ENCODE results near the gene ZFPM1.
A peak's percentile ranks its signal among the peaks of the same experiment; 100 is the strongest.

ZFPM1 gene

GRCh38 chr16:88434353-88434690 is 18.8 kb upstream of the ZFPM1 start:
- DNase-seq, result no peak

GRCh38 chr16:88434746-88435145 is 18.3 kb upstream of the ZFPM1 start:
- no peak for DNase-seq

DNA sequence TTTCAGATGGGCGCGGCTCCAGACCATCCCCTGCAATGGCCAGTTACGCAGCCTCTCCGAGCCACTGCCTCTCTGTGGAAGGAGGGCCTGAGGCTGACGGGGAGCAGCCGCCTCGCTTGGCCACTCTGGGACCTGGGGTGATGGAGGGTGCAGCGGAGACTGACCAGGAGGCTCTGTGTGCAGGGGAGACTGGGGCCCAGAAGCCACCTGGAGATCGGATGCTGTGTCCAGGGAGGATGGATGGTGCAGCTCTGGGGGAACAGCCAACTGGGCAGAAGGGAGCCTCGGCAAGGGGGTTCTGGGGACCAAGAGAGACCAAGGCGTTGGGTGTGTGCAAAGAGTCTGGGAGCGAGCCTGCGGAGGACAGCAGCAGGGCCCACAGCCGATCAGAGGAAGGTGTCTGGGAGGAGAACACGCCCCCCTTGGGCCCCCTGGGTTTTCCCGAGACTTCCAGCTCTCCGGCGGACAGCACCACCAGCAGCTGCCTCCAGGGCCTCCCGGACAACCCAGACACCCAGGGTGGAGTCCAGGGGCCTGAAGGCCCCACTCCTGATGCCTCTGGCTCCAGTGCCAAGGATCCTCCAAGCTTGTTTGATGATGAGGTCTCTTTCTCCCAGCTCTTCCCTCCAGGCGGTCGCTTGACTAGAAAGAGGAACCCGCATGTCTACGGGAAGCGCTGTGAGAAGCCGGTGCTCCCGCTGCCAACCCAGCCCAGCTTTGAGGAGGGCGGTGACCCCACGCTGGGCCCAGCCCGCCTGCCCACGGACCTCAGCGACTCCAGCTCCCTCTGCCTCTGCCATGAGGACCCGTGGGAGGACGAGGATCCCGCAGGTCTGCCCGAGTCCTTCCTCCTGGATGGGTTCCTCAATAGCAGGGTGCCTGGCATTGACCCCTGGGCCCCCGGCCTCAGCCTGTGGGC is 17.4 kb upstream of the ZFPM1 start:
- DNase-seq, result no peak

DNA sequence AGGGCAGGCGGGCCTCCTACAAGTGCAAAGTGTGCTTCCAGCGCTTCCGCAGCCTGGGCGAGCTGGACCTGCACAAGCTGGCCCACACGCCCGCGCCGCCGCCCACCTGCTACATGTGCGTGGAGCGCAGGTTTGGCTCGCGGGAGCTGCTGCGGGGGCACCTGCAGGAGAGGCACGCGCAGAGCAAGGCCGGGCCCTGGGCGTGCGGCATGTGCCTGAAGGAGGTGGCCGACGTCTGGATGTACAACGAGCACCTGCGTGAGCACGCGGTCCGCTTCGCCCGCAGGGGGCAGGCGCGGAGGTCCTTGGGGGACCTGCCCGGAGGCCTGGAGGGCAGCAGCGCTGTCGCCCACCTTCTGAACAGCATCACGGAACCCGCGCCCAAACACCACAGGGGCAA is 16.3 kb upstream of the ZFPM1 start:
- DNase-seq, result no peak

DNA sequence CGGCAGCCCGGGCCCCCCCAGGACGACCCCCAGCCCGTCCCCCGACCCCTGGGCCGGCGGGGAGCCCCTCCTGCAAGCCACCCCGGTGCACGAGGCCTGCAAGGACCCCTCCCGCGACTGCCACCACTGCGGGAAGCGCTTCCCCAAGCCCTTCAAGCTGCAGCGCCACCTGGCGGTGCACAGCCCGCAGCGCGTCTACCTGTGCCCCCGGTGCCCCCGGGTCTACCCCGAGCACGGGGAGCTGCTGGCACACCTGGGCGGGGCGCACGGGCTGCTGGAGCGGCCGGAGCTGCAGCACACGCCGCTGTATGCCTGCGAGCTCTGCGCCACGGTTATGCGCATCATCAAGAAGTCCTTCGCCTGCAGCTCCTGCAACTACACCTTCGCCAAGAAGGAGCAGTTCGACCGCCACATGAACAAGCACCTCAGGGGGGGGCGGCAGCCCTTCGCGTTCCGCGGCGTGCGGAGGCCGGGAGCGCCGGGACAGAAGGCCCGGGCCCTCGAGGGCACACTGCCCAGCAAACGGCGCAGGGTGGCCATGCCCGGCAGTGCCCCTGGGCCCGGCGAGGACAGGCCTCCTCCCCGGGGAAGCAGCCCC is 15.6 kb upstream of the ZFPM1 start:
- peak in 4 of 5 donors; percentile 52 to 58 (median 54) for DNase-seq

GRCh38 chr16:88438084-88438870 is 14.8 kb upstream of the ZFPM1 start:
- no peak for DNase-seq

DNA sequence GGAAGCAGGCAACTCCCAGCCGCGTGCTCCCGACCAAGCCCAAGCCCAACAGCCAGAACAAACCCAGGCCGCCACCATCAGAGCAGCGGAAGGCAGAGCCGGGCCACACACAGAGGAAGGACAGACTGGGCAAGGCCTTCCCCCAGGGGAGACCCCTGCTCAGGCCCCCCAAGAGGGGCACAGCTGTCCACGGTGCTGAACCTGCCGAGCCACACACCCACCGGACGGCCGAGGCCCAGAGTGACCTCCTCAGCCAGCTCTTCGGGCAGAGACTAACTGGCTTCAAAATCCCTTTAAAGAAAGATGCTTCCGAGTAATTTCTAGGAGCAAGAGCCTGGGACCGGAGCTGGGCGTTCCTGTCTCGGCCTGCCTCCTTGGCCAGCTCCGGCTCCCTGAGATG is 14.1 kb upstream of the ZFPM1 start:
- DNase-seq, result no peak

- no peak for DNase-seq
These were observed 13.4 kb upstream of the ZFPM1 start for GRCh38 chr16:88439706-88440105.

- no peak for DNase-seq
These were observed 13.0 kb upstream of the ZFPM1 start for GRCh38 chr16:88440111-88440510.

DNA sequence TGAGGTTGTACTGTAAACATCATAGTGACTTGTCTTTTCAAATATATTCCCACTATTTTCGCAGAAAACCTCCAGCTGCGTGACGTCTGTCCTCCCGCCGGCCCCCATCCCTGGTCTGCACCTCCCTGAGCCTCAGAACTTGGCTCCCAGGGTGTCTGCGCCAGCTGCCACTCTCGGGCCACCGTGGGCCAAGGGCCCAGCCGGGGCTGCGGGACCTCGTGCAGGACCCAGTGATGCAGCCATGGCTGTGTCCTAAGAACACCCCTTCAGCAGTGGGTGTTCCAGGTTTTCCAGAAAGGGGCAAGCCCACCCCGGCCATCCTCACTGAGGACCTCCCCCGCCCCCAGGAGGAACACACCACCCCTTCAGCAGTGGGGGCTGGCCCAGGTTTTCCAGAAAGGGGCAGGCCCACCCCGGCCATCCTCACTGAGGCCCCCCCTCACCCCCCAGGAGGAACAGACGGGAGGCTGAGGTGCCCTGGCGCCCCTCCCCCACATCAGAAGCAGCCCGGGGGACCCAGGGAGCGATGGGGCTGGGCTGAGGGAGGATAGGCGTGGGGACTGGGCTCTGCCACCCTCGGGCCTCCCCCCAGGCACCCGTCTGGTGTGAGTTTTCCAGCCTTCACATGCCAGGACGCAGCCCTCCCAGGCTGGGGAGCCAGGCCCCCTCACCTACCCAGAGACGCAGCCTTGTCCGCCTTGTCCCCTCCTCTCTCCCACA is 12.2 kb upstream of the ZFPM1 start:
- no peak for DNase-seq

DNA sequence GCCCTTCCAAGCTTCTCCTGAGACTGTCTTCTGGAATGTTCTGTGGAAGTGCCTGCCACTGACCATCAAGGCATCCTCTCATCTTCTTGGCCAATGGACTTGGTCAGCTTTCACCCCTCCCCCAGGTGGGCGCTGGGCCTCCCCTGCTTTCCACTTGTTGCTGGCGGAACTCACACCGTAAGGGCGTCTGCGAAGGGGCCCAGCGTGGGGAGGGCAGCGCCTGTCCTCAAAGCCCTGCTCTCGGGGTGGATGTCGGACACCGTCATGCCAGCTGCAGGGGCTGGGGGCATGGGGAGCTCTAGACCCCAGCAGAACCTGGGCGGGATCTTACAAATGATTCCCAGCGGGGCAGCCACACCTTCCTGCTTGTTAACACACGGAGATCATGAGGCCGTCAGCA is 11.6 kb upstream of the ZFPM1 start:
- DNase-seq, result no peak

DNA sequence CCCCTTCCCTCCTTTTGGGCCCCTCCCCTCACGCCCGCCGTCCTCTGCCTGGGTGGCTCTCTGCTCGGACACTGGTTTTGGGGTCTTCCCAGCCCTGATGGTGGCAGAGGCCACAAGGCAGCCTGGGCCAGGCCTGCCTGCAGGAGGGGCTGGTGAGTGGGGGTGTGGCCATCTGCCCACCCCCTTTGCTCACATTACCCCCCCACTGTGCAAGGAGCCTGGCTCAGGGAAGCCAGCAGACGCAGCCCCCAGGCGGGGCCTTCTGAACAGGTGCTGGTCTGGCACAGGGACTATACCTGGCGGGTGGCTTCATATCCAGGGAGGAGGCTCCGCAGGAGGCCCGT is 10.7 kb upstream of the ZFPM1 start:
- no peak for DNase-seq

GRCh38 chr16:88442727-88443576 is 10.1 kb upstream of the ZFPM1 start:
- peak; percentile 62 to 75 (median 71) for DNase-seq

GRCh38 chr16:88444826-88445582 is 8.1 kb upstream of the ZFPM1 start:
- DNase-seq, result no peak

DNA sequence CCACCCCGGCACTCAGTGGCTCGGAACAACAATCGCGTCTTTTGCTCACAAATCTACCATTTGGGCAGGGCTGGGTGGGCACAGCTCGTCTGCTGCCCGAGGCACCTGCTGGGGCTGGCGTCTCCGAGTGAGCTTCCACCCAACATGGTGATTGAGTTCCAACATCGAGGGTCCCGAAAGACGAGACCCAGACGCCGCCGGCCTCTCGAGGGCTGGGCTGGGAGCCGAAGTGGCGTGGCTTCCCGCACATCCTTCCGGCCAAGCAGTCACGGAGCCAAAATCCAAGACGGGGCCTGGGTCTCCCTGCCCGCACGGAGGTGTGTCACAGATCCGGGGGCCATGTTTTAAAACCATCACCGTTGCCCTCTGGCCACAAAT is 7.5 kb upstream of the ZFPM1 start:
- no peak for DNase-seq

- no peak for DNase-seq
These were observed 7.0 kb upstream of the ZFPM1 start for GRCh38 chr16:88446061-88446460.

DNA sequence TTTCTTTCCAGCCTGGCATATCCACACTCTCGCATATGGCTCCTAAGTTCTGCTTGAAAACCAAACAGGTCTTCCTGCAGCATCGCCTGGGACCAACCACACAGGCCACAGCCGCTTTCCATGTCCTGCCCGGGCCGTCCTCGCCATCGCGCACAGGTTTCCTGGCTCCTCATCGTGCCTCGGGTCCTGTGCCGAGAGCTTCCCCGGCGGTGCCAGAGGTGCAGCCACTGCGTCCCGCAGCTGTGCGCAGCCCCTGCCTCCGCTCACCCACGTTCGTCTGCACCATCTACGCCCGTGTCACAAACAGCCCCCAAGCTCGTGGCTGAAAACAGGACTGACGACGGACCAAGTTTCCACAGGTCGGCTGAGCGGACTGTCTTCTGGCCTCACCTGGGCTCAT is 6.3 kb upstream of the ZFPM1 start:
- DNase-seq, result no peak

DNA sequence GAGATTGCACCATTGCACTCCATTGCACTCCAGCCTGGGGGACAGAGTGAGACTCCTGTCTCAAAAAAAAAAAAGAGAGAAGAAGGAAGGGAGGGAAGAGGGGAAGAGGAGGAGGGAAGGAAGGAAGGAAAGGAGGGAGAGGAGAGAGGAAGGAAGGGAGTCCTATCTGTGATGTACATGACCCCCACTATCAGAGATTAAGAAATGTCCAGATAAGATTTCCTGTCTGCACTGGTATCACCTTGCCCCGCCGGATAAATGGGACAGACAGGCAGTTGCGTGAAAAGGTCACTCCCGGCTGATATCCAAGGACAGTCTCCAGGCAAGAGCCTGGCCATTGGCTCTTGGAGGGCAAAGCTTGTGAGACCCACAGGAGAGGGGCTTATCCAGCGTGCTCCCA is 5.2 kb upstream of the ZFPM1 start:
- no peak for DNase-seq

- DNase-seq, result no peak
These were observed 4.4 kb upstream of the ZFPM1 start for GRCh38 chr16:88448461-88449266.

- no peak for DNase-seq
These were observed 3.9 kb upstream of the ZFPM1 start for GRCh38 chr16:88449267-88449561.
